HG03066 (cell line): ENCODE data around the gene SMG6.
"Not testable (repeated sequence)": the region's sequence is repeated elsewhere in the genome, so short reads cannot be mapped to it uniquely, and the experiment has no call there.

ENCODE experiments used
- ATAC-seq: cut with Tn5 transposase; IDR thresholded peaks from one replicate; pipeline ENCODE4 v1.9.1; 2021; ENCODE audit warnings: low read depth; ENCODE audit not compliant: unreplicated experiment

The SMG6 gene

DNA sequence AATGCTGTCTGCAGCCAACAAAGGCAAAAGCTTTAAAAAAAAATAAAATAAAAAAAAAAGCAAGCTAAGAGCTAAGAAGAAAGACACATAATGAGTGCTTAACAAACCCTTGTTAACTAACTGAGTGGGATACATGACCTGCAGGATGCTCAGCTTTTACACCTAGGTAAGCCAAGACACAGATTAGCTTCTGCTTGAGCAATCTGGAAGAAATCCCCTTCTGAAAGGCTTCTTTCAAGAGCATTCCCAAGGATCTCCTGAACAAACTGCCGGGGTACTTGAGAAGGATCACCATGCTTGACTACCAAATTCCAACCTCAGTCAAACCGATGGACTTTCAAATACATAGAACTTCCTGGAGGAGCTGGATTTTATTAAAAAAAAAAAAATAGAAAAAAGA is 92.9 kb downstream of the SMG6 start:
- no peak for ATAC-seq

DNA sequence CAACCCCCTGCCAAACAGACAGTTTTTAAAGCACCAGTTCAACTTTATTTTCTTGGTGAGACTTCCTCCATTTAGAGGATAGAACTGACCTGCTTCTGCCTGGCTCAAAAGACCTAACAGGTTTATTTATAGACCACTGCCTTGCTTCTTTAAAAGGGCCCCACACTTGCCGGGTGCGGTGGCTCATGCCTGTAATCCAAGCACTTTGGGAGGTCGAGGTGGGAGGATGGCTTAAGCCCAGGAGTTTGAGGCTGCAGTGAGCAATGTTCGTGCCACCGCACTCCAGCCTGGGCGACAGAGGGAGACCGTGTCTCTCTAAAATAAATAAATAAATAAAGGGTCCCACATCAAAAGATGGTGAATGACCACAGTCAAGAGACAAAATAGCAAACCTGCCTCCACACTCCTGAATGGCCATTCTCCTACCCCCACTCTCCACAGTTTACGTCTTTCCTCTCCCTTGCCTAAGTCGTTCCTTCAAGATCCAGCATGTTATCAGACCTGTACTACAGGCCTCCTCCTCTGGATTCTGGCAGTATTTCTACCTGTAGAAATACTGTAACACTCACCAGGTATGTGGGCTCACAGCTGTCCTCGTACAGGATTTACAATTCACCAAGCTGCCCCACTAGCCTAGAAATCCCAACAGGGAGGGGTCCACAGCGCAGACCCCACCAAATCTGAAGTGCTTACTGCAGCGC is 95.6 kb downstream of the SMG6 start:
- ATAC-seq = no peak

DNA sequence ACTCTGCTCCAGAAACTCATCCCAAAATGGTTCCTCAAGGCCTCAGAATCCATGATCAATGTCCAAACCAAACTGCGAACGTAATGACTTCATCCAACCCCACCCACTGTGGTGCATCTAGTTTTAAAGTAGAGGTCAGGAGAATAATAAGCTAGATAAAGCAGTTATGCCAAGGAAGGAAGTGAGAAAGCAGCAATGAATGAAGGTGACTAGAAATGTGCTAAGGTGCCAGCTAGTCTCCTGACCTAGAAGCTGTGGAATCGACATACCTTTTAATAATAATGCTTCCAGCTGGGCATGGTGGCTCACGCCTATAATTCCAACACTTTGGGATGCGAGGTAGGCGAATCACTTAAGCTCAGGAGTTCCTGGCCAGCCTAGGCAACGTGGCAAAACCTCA is 99.2 kb downstream of the SMG6 start:
- ATAC-seq = no peak

DNA sequence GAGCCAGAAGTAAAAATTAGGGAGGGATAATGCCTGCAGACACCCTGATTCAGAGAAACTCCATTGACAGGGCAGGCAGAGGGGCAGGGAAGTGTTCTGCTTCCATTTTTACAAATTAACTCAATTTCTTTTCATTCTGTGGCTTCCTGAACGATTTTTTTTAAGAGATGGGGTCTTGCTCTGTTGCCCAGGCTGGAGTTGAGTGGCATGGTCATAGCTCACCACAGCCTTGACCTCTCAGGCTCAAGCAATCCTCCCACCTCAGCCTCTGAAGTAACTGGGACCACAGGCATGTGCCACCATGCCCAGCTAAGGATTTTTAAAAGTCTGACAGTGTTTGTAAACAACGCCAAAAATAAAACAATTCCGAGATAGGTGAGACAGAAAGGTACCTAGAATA is 99.8 kb downstream of the SMG6 start:
- ATAC-seq = no peak

DNA sequence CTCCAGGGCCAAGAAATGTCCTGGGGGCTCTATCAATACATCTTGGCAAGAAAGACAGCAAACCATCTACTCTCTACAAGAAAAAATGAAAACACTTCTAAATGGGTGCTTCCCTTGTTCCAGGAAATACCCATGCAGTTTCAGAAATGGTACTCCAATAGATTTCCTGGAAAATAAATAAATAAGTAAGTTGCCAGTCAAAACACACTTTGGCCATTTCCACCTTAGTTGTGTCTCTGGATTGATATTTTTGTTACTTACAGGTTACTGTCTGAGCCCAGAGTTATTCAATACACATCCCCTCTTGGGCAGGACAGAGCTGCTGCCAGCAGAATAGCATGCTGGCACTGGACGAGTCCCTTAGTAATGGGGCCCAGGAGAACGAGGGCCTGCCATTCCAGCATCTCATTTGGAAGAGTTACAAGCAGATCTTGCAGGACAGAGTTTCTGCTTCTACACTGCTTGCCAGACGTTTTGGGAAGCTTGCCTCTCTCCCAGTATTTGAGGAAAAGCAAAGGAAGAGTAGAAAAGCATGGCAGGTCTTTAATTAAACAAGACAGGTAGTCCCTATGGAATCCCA is 100.5 kb downstream of the SMG6 start:
- ATAC-seq = no peak

DNA sequence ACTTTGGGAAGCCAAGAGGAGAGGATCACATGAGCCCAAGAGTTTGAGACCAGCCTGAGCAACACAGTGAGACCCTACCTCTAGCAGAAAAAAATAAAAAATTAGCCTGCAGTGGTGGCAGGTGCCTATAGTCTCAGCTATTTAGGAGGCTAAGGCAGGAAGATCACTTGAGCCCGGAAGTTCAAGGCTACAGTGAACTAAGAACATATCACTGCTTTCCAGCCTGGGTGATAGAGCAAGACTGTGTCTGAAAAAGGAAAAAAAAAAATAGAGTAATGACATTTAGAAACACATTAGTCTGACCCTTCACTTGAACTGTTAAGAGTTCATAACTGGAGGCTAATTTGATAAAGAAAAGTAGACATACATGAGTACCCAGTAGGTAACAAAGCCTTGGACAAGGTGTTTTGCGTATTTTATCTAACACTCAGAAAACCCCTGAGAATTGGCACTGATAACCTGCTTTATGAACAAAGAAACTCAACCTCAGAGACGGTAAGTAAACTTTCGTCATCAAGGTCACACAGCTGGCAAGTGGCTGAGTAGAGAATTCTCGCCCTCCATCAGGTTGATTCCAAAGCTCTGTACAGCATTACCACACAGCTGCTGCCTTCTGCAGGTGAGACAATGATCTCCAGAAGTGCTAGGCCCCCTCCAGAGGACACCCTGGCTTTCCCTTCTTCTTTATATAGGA is 101.1 kb downstream of the SMG6 start:
- ATAC-seq = no peak

DNA sequence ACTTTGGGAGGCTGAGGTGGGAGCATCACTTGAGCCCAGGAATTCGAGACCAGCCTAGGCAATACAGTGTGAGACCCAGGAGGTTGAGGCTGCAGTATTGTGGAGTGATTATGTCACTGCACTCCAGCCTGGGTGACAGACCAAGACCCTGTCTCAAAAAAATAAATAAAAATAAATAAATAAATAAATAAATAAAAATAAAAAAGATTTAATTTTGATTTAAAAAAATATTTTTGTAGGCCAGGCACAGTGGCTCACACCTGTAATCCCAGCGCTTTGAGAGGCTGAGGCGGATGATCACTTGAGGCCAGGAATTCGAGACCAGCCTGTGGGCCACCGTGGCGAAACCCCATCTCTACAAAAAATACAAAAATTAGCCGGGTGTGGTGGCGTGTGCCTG is 104.2 kb downstream of the SMG6 start:
- not testable (repeated sequence) for ATAC-seq

DNA sequence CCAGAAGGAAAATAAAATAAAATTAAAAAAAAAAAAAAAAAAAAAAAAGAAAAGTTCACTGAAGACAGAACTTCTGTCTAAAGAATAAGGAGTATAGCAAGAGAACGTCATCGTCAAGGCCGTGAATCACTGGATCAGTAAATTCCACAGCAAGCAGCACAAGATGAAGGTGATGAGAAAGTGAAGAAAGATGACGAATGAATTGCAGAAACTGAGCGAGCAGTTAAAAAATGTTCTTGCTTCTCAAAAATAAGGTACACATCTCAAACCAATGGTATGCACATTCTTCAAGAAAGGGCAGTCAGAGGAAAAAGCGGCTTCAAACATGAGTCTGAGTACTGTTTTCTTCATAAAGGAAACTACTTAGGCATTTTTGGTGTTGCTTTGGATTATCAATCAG is 104.7 kb downstream of the SMG6 start:
- no peak for ATAC-seq

DNA sequence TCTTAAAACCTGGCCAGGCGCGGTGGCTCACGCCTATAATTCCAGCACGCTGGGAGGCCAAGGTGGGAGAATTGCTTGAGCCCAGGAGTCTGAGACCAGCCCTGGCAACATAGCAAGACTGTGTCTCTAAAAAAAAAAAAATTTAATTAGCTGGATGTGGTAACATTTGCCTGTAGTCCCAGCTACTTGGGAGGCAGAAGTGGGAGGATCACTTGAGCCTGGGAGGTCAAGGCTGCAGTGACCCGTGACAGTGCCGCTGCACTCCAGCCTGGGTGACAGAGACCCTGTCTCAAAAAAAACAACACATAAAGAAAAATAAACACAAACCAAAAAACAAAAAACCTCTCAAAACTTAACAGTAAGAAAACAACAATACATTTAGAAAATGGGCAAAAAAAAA is 106.3 kb downstream of the SMG6 start:
- no peak for ATAC-seq

DNA sequence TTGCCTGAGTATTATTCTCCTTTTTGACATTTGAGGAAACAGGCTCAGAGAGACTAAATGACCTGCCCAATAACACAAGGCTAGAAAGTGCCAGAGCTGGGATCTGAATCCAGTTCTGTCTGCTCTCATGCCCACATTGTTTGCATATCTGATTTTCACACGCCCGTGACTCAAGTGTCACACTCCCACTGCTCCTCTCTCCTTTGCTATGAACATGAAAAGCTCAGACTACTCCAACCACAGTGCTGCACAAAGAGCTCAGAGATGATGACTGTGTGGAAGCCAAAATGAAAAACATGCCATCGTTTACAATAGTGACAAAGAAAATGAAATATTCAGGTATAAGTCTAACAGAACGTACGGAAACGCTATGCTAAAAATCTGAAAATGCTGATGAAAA is 107.9 kb downstream of the SMG6 start:
- no peak for ATAC-seq

DNA sequence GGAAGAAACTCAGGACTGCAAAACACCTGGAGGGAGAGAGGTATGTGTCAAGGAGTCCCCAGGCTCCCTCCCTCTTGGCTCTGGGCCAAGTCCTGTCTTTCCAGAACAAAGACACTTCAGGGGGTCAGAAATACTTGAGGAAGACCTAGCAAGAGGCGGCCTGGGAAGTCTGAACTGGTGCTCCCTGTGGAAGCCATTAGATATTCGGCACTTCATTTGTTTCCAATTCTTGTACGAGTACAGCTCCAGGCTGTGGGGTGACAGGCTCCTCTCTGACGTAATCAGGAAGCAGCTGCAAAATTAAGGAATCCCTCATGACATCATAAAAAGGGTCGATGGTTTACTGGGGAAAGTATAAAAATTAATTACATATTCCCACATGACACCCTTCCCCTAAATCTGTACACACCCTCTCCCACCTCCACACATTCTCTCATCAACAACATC is 108.7 kb downstream of the SMG6 start:
- no peak for ATAC-seq

DNA sequence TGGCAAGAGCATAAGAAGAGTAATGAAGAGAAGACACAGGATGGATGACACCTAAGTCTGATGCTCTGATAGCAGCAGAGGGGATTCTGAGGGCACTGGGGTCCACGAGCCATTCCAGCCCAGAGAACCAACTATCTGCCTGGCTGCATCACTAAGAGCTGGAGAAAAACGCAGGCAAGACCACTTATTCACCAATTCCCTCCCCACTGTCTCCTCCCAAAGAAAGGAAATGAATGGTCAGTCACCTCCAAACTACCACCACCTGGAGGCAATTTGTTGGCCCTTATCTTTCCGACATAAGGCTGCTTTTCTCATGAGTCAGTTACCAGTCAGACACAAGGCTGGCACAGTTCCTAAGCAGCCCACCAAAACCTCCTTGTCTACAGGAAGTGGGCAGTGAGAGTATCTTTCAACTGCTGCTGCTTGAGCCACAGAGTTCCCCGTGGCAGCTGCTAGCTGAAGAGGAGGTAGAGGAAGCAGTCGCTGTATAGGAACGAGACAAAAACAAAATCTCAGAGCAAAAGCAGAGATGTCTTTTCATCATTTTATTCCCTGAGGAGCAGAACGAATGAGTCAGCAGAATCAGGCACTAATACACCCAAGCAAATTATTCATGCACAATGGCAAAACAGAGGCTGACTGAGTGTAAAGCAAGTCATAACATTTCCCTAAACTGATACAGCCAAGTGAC is 111.1 kb downstream of the SMG6 start:
- ATAC-seq = no peak

DNA sequence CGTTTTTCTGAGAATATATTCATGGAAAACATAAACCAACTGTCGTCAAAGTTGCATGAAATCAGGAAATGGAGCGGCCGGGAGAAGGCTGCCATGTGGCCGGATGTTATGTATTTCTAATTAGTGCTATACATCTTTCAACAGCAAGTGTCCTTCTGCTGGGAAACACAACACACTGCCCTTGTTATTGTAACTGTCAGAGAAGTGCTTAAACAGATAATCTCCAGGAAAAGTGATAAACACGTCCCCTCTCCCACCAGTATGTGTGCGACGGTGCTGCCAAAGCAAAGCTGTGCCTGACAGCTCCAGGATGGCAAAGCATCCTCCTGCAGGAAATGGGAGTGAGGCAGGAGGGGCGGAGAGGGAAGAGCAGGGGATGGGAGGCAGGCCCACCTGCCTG is 111.8 kb downstream of the SMG6 start:
- ATAC-seq = no peak

DNA sequence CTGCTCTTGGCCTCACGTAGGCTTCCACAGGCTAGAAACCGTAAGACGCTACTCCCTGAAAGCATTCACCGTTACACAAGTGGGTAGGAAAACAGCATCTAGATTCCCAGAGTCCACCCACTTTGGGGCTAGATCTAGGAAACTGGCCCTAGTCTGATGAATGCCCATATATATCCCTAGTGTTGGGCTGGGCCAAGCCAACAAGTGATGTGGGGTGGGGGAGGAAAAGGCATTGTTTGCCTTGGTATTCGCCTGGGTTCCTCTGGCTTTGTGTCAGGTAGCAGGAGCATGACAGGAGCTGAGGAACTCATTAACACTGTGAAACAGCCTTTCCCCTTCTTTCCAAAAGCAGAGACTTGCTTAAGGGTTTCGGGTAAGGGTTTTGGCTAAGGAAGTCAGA is 112.4 kb downstream of the SMG6 start:
- no peak for ATAC-seq

DNA sequence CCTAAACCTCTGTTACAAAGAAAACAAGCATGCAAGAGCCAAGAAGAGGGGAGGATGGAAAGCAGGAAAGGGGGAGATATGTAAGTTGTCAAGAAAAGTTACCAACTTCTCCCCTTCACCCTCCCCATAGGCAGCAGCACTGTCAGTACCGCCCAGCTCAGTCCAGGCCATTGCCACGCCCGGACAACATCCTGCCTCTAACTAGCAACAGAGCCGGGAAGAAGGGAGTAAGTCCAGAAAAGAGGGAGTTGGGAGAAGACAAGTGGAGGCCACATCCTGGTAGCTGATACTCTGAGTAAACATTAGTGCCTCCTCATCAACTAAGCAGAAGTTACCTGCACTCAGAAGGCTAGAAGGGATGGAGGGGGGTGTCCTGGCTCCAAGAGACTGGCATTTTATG is 113.6 kb downstream of the SMG6 start:
- no peak for ATAC-seq

DNA sequence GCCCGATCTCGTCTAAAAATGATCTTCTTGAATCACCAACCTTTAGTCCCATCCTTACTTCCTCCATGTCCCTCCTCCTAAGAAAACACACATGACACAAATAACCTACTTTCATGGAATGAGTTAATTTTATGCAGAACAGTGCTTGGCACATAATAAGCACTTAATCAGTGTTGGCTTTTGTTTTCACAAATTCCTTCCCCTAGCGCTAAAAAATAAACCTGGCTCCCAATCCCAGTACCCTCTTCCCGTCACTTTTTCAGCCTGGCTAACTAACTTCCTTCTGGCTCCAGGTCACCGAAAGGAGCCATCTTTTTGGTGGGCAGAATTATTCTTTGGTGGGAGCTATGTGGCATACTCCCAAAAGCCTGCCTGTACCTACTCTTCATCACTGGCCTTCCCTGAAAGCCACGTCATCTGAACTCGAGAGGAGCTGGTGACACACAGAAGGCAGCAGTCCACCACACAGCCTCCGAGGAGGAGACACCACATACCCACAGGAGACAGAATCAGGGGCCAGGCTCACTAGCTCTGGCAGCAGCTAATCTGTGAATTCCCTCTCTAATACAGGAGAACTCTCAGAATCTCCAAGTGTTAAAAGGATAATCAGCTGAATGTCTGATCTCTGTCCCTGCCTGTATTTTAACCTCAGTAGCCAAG is 114.5 kb downstream of the SMG6 start:
- no peak for ATAC-seq

DNA sequence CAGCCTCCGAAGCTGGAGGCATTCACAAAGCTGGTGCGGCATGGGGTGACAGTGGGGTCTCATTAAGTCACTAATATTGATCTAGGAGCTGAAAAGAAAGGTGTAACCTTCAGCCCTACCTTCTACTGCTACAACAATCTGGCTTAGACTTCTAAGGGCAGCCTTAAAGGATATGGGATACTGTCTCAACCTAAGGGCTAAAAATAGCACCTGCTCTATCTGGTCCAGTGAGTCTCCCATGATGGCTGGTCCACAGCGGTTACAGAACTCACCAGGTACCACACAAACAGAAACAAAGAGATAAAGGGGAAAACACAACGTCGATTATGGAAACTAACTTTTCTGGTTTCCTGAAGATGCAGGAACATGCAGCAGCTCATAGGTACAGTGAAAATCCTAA is 115.8 kb downstream of the SMG6 start:
- no peak for ATAC-seq

DNA sequence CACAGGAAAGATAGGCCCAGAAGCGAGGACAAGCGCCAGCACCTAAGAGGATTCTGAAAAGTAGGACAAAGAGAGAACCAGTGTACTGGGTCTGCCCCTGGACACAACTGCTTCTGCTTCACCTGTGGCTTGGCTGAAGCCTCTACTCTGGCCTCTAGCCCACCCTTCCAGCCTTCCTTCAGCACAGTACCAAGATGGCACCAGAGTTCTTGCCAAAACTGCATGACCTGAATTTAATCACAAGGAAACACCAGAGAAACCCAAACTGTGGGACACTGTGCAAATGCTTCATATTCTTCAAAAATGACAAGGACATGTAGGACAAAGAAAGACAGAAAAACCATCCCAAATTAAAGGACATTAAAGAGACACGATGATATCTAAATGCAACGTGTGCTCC is 116.6 kb downstream of the SMG6 start:
- no peak for ATAC-seq

DNA sequence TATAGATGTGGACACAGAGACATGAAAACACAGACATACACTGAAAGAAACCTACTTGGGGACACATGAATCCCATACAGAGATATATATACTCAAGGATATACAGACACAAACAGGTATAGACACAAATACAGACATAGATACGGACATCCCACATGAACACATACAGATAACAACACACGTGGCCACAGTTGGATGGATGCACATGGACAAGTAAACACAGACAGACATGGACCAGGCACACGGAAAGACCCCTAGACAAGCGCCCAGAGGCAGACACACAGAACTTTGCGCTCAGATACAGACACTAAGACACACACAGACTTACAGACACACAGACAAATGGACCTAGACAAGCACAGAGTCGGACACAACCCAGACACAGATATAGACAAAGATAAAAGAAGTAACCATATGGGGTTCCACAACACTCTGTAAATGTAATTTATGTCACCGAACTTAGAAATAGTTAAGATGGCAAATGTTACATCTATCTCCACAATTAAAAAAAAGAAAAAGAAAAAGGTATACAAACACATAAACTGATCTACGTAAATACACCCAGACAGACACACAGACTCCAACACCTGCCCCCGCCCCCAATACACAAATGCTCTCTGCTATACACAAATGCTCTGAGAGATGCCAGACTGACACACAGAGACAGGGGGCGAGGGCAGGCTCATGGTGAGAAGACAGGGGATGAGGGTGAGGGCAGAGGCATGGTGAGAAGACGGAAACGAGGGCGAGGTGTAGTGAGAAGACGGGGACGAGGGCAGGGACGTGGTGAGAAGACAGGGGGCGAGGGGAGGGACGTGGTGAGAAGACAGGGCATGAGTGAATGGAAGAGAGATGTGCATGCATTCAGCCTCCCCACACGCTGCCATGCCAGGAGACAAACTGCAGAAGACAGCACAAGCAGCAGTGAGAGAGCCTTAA is 118.3 kb downstream of the SMG6 start:
- ATAC-seq = no peak

DNA sequence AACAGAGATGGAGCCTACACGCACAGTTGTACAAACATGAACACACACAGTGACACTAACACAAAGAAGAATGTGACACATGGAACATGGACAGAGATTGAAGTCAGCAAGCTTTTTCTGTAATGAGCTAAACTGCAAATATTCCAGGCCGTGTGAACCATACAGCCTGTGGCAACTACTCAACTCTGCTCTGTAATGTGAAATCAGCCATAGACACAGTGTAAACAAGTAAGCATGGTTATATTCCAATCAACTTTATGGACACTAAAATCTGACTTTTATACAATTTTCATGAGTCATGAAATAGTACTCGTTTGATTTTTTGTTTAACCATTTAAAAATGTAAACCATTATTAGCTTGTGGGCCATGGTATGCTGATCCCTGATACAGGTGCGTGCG is 120.2 kb downstream of the SMG6 start:
- ATAC-seq = no peak
